Stimulated activated CD8-positive, alpha-beta memory T cell treated with anti-CD3 and anti-CD28 coated beads, Interleukin-2, amount 100 ng/mL, for 1 hour (primary cell): ENCODE measurements around the gene CFAP251.
"Not testable (repeated sequence)": the region's sequence is repeated elsewhere in the genome, so short reads cannot be mapped to it uniquely, and the experiment has no call there.

ENCODE experiments used
- DNase-seq, 2 donors: peaks; one replicate each; pipeline ENCODE4 v3.0.0-alpha.2; 2020; ENCODE audit warnings: low read depth in 2 of 2

The CFAP251 gene

DNA sequence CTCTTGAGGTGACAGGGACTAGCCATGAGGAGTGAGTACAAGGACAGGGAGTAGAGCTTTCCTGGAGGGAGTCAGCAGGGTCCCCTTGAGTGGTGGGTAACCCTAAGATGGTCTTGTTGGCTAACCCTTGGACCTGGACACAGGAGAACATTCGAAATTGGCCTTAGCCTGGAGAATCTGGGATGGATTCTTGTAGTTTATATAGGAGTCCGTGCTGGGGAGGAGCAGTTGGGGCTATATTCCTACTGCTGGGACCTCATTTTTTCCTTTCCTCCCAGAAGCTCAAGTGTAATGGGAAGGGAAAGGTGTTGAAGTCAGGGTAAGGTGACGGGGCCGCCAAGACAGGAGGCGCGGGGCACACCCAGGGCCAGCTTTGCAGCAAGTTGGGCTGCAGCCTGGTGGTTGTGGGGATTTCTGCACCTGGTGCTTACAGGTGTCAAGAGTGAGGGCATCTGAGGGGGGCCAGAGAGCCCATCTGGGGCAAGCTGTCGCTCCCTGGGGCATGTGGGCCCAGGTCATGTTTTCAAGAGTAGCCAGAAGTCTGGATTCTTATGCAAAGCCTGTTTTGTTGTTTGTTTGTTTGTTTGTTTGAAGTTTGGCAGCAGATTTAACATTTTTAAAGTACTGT, 108.4 kb downstream of the CFAP251 start:
- no peak for DNase-seq

- no peak for DNase-seq
These were observed 109.9 kb downstream of the CFAP251 start for GRCh38 chr12:122028165-122028904.

DNA sequence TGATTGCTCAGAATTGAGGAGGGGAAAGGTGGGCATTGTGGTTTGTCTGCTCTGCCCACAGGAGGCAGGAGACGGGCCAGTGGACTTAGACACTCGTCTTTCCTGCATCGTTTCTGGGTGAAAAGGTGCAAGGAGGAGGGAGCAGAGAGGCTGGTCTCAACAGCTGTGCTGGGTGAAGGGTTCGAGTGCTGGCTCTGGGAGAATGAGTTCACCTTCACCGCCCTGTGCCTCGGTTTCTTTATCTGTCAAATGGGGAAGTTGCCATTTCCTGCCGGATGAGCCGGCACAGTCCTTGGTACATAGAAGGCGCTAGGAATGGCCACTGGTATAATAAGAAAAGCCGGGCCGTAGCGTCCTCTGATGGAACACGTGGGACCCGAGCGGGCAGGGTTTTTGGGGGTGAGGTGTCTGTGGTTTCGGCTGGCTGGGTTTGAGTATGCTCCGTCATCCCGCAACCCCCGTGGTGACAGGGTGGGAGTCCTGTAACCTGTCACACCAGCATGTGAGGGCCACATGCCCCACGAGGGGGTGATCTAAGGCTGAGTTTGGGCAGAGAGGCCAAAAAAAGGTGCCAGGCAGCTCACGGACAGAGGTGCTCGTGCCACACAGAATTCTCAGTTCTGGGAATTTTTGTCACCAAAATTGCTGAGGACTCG, 110.6 kb downstream of the CFAP251 start:
- DNase-seq: no peak

GRCh38 chr12:122029620-122030423, 111.4 kb downstream of the CFAP251 start:
- no peak for DNase-seq

- no peak for DNase-seq
These were observed 112.1 kb downstream of the CFAP251 start for GRCh38 chr12:122030424-122031035.

- peak in 1 of 2 donors; percentile 9 for DNase-seq
These were observed 113.2 kb downstream of the CFAP251 start for GRCh38 chr12:122031342-122032216.

DNA sequence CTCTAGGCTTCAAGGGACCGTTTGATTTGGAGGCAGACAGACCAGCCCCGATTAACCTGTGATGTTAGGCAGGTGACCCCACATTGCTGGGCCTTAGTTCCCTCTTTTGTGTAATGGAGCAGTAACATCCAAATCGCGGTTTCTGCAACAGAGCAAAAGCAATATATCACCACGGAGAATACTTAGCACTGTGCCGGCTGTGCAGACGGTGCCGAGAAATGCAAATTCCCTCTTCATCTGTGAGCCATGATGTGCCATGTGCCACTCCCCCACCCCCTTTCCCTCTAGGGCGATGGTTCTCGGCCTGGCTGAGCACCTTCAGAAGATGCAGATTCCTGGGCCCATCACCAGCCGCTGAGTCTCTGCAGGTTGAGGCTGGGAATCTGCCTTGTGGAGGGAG, 114.2 kb downstream of the CFAP251 start:
- no peak for DNase-seq

DNA sequence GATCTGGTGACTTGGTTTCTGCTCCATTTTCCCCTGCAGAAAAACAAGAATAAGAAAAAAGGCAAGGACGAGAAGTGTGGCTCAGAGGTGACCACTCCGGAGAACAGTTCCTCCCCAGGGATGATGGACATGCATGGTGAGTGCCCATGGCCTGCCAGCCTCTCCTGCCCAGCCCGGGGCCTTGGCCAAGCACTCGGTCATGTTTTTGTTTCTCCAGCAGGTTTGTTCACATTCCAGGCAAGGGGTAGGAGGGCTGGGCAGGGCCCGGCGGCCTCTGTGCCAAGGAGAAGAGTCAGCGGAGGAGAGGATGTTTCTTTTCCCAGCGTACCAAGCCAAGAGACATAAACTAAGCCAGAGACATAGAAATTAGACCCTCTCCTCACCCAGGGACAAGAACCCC, 116.9 kb downstream of the CFAP251 start:
- DNase-seq: no peak

GRCh38 chr12:122036153-122036552, 117.8 kb downstream of the CFAP251 start:
- DNase-seq: no peak

DNA sequence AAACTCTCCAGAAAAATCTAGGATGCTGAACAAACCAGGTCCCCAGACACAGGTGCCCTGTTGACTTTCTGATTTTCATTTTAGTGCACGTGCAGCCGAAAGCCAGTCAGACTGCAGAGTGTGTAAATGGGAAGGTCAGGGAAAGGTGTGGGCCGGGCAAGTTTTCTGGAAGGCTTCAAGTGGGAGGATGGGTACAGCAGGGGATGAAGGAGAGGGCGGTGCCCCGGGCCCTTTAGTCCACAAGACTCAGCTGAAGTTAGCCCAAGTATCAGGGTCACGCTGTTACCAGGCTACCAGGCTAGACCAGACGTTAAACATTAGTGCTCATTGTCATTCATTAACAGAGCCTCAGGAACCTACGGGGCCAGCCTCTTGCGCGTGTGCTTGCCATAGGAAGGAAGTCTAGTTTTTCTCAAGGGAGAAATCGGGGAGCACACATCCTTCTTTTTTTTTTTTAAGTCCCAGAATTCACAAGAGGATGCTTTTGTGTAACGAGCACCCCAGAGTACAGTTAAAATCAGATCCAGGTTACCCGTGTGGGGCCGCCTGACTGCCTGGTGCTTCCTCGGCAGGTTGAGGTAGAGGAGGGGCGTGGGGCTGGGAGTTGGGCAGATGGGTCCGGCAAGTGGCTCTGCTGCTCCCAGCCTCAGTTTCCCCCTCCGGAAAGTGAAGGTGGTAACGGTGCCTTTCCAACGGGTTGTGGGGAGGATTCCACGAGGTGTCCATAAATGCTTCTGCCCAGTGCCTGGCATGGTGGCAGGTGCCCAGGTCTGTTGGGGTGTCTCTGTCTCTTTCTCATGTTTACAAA, 122.4 kb downstream of the CFAP251 start:
- no peak for DNase-seq

DNA sequence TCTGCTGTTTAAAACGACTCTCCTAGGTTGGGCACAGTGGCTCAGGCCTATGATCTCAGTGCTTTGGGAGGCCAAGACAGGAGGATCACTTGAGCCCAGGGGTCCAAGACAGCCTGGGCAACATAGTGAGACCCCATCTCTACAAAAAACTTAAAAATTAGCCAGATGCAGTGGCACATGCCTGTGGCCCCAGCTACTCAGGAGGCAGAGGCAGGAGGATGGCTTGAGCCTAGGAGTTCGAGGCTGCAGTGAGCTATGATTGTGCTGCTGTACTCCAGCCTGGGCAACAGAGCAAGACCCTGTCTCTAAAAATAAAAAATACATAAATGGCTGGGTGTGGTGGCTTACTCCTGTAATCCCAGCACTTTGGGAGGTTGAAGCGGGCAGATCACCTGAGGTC, 123.1 kb downstream of the CFAP251 start:
- not testable (repeated sequence) for DNase-seq

DNA sequence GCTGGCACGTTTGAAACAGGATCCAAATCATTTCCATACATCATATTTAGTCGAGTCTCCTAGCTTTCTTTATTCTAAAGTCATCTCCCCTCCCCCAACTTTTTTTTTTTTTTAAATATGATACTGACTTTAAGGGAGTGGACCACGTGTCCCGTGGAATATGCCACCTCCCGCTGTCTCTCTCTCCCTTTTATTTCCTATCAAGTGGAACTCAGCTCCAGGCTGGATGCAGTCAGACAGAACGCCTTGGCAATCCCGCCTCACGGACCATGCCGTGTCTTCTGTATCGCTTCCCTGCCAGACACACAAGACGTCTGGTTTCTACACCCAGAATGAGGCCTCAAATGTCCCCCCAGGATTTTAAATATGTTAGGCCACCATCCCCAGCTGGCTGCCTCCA, 124.5 kb downstream of the CFAP251 start:
- no peak for DNase-seq

DNA sequence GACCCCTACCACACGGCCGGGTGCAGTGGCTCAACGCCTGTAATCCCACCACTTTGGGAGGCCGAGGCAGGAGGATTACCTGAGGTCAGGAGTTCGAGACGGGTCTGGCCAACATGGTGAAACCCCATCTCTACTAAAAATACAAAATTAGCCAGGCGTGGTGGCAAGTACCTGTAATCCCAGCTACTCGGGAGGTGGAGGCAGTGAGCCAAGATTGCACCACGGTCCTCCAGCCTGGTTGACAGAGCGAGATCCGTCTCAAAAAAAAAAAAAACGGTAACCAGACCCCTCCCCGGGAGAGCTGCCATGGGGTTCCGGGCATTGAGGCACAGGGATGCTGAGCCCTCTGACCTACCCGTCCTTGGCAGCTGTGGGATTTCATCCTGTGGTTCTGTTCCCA, 125.1 kb downstream of the CFAP251 start:
- DNase-seq: no peak

- no peak for DNase-seq
These were observed 126.9 kb downstream of the CFAP251 start for GRCh38 chr12:122045262-122045661.

- no peak for DNase-seq
These were observed 127.8 kb downstream of the CFAP251 start for GRCh38 chr12:122046145-122046544.

DNA sequence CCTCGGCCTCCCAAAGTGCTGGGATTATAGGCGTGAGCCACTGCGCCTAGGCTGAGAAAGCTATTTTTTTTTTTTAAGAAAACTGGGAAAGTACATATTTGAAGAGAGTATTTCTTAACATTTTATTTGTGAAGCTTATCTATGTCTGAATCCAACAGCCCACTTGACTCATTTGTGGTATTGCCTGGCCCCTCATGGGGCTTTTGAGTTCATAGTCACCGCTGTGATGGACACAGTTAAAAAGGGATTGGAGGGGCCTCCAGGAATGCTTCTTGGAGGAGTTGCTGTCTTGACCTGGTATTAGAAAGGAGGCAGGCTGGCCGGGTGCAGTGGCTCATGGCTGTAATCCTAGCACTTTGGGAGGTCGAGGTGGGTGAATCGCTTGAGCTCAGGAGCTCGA, 129.8 kb downstream of the CFAP251 start:
- no peak for DNase-seq

DNA sequence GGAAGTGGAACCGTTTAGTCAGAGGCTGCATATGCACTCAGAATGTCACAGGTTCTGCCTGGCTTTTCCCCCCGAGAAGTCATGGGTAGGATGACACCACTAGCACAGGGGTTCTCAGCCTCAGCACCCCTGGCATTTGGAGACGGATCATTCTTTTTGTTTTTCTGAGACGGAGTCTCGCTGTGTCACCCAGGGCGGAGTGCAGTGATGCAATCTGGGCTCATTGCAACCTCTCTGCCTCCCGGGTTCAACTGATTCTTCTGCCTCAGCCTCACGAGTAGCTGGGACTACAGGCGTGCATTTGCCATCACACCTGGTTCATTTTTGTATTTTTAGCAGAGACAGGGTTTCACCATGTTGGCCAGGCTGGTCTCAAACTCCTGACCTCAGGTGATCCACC, 131.4 kb downstream of the CFAP251 start:
- no peak for DNase-seq

DNA sequence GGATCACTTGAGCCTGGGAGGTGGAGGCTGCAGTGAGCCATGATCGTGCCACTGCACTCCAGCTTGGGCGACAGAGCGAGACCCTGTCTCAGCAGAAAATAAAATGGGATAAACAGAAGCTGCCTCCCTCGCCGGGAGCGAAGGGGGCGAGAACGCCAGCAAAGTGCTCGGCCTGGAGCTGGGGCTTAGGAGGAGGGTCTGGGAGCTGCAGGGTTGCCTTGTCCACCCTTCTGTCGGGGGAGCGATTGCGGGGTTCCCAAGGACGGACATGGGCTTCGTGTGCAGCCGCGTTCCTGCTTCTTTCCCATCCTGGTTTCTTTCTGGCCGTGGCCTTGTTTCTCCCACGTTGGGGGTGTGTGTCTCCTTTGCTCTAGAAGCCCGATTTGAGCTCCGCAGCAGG, 132.3 kb downstream of the CFAP251 start:
- DNase-seq: no peak

DNA sequence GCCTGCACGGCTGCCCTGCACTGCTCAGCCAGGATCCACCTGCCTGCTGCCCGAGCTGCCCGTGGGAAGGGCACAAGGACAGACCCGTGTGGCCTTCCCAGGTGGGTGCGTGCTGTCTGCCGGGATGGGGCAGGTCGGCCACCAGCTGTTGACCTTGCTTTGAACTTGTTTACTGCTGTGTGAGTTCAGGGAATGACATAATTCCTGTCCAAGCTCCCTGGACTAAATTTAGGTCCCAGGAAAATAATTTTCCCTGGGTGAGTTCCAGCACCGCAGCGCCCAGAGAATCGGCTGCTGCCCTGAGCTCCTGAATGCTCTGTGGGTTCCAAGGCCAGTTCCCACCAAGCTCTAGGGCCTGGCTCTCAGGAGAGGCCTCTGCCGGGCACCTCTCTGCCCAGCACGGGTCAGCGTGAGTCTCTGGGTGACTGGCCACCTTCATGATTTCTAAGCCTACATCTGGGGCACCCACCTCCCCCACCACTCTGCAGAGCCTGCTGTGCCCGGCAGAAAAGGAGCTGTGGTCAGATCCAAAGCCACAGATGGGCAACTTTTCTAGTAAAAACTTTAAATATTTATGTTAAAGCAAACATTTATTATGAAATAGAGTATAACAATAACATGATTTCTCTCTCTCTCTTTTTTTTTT, 133.0 kb downstream of the CFAP251 start:
- no peak for DNase-seq
